Measurements from ENCODE around the gene MRM3. TPM values are rescaled to one million over a fixed set of nuclear protein-coding genes. Genes with fewer than 3 reads are reported as not detected.

MRM3 gene
- total RNA-seq, 1 donor = 10.8 TPM

DNA sequence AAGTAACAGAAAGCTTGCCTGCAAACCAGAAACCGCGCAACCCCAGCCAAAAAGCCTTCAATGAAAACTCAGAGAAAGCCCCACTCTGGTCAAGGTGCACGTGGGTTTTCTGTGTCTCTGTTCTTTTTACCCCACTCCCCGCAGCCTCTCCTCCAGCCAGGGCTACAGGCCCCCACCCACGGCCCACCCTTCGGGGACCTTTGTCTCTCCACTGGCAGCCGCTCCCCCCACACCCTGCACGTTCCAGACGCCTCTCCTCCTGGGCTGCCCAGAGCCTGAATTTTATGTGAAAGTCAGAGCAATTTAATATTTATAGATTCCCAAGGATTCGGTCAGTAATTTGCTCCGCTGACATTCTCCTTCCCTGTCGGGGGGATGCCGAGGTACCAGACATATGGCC, 24.2 kb downstream of the MRM3 start:
- TF ChIP-seq, protein P1, sequence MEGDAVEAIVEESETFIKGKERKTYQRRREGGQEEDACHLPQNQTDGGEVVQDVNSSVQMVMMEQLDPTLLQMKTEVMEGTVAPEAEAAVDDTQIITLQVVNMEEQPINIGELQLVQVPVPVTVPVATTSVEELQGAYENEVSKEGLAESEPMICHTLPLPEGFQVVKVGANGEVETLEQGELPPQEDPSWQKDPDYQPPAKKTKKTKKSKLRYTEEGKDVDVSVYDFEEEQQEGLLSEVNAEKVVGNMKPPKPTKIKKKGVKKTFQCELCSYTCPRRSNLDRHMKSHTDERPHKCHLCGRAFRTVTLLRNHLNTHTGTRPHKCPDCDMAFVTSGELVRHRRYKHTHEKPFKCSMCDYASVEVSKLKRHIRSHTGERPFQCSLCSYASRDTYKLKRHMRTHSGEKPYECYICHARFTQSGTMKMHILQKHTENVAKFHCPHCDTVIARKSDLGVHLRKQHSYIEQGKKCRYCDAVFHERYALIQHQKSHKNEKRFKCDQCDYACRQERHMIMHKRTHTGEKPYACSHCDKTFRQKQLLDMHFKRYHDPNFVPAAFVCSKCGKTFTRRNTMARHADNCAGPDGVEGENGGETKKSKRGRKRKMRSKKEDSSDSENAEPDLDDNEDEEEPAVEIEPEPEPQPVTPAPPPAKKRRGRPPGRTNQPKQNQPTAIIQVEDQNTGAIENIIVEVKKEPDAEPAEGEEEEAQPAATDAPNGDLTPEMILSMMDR (IDR thresholded peaks at IDR 0.05; ENCODE audit: insufficient read depth, low read depth, low read length) = no peak
- DNase-seq (ENCODE audit: low read depth) = no peak
- H3K4me3 ChIP-seq (ENCODE audit: low read depth, low read length) = no peak overlapping the region

DNA sequence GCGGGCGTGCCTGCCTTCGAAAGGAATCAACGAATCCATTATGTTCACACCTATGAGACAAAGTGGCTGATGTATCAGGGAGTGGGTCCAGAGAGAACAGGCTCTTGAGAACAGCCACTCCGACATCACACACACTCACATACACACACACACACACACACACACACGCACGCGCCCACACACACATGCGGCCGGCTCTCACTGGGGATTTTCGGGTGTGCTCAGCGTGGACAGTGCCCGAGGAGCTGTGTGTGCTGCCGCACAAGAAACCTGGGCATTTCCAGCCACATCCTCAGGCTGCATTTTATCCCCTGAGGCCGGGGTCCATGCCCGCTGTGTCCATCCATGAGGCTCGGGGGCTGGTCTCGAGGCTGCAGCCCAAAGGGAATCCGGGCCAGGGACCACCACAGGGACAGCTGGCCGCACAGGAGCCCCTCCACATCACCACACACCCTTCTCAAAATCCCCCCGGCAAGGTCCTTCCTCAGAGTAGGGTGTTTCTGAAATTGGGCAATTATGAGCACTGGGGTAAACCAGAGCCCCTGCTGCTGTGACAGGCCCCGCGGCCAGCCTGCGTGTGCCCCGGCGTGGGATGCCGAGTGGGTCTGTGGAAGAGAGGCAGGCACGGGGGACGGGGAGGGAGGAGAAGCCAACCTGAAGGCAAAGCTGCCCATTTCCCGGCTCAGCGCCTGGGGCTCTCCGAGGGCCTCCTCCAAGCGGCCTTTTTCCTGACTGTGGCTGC, 24.8 kb downstream of the MRM3 start:
- TF ChIP-seq, protein P1 (IDR thresholded peaks at IDR 0.05; ENCODE audit: insufficient read depth, low read depth, low read length) = no peak
- DNase-seq (ENCODE audit: low read depth) = no peak
- no peak overlapping the region for H3K4me3 ChIP-seq (ENCODE audit: low read depth, low read length)

DNA sequence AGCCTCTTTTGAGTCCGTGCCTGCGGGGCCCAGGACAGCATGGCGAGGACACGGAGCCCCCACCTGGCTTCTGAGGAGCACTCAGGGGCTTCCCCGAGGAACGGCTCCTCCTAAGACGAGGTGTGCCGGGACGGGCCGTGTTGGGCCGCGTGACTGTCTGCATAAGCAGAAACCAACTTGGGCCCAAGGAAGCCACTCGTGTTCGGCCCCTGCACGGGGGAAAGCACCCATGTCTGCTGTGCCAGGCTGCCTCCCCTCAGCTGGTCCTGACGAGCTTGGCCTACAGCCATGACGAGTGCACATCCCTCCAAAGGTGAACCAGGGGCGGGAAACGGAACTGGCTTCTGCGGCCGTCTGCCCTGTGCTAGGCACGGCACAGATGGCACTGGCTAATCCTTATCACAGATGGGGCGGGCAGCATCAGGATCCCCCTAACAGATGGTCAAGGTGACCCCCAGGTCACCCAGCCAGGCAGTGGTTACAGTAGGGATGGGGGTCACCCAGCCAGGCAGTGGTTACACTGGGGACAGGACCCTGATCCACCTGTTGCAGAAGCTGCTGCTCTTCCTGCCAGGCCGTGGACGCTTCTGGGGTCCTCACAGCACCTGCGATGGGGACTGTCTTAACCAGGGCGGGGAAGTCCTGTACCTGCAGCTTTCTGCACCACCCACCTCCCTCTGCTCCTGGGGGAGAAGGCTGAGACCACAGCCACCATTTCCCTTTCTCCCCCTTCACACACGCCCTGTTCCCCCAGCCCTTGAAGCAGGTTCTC, 25.6 kb downstream of the MRM3 start:
- TF ChIP-seq, protein P1 (IDR thresholded peaks at IDR 0.05; ENCODE audit: insufficient read depth, low read depth, low read length) = no peak
- H3K4me3 ChIP-seq (ENCODE audit: low read depth, low read length) = no peak overlapping the region
- no peak for DNase-seq (ENCODE audit: low read depth)

DNA sequence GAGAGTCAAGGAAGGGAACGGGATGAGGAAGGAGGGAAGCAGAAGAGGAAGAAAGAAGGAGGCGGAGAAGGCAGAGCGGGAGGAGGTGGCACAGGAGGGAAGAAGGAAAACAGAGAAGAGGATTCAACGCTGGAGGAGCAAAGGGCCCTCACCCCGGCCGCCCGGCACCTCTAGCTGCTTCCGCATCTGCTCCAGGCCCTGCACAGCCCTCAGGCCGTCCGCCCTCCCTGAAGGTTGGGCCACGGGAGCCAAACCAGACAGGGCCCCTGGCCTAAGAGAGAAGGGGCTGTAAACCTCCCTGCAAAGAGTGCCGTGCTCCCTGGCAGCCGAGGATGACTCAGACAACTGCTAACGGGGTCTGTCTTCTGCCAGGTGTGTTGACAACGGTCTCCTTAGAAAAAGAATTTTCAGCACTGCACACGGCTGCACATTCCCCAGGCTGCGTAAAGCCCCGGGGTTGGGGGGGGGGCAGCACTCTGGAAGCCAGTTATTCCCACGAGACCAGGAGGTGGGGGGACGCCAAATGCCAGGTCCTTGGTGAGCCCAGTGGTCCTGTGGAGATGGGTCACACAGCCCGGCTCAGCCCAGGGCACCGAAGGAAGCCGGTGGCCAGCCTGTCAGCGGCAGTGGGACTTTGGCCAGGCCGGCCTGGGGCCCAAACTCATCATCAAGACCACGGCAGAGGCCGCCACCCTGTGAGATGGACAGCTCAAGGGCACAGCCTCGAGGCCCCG, 29.1 kb downstream of the MRM3 start:
- H3K4me3 ChIP-seq (ENCODE audit: low read depth, low read length) = no peak overlapping the region
- TF ChIP-seq, protein P1 (IDR thresholded peaks at IDR 0.05; ENCODE audit: insufficient read depth, low read depth, low read length) = no peak
- DNase-seq (ENCODE audit: low read depth) = no peak

DNA sequence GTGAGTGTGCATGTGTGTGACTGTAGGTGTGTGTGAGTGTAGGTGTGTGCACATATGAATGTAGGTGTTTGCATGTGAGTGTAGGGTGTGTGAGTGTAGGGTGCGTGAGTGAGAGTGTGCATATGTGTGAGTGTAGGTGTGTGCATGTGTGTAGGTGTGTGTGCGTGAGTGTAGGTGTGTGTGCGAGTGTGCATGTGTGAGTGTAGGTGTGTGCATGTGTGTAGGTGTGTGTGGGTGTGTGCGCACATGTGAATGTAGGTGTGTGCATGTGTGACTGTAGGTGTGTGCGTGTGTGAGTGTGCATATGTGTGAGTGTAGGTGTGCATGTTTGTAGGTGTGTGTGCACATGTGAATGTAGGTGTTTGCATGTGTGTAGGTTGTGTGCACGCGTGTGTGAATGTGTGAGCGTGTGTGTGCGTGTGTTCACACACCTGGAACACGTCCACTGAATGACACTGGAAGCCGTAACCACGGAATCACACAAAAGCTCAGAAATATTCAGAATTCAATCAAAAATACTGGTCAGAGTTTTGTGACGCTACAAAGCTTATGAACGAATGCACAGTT, 30.6 kb downstream of the MRM3 start:
- no peak for DNase-seq (ENCODE audit: low read depth)
- no peak overlapping the region for H3K4me3 ChIP-seq (ENCODE audit: low read depth, low read length)
- TF ChIP-seq, protein P1 (IDR thresholded peaks at IDR 0.05; ENCODE audit: insufficient read depth, low read depth, low read length) = no peak

DNA sequence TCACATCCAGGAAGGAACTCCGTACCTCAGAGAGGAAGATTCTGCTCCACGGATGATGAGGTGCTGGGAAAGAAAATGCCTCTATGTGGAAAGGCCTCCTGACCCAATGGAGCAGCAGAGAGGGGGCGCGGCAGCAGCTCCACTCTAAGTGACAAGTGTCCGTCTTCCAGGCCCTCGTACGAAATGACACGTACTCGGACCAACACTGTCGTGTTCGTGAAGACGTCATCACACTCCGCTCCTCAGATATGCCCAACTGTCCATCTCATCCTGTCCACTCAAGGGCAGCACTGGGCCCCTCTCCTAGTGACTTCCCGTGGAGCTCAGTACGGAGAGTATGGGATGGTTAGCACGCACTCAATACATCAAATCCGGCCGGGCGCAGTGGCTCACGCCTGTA, 32.2 kb downstream of the MRM3 start:
- TF ChIP-seq, protein P1 (IDR thresholded peaks at IDR 0.05; ENCODE audit: insufficient read depth, low read depth, low read length) = no peak
- no peak overlapping the region for H3K4me3 ChIP-seq (ENCODE audit: low read depth, low read length)
- DNase-seq (ENCODE audit: low read depth) = no peak

Measured in fibroblast of villous mesenchyme (primary cell).